Activated CD4-positive, alpha-beta T cell treated with anti-CD3 and anti-CD28 coated beads, Interleukin-10, Interleukin-2, amounts not matched to agents 100 ng/mL and 50 ng/mL, durations not matched to agents 16 hours and 8 hours (primary cell): ENCODE measurements around the gene EGR1.
A peak's percentile ranks its signal among the peaks of the same experiment; 100 is the strongest.

Source experiments
- DNase-seq: peaks from one replicate; pipeline ENCODE4 v3.0.0-alpha.2; 2020

Gene EGR1

GRCh38 chr5:138465261-138466124 is at the start of gene EGR1:
EGR1 (plus strand) TSS chr5:138465479; CDS start chr5:138465762, 283 bp downstream.
- DNase-seq, result peak; percentile 95

- DNase-seq, result no peak
Measured at GRCh38 chr5:138418444-138418843, 46.8 kb upstream of the EGR1 start.

GRCh38 chr5:138425079-138425478 is 40.2 kb upstream of the EGR1 start:
- no peak for DNase-seq

GRCh38 chr5:138435943-138436342 is 29.3 kb upstream of the EGR1 start:
- DNase-seq, result no peak

- DNase-seq, result no peak
Measured at GRCh38 chr5:138438003-138438723, 27.1 kb upstream of the EGR1 start.

- peak; percentile 61 for DNase-seq
Measured at GRCh38 chr5:138438724-138439476, 26.4 kb upstream of the EGR1 start, which contains the start of gene REEP2. REEP2 (plus strand) TSS chr5:138439057; CDS start chr5:138439209, 152 bp downstream.

GRCh38 chr5:138439477-138440158 is 25.7 kb upstream of the EGR1 start:
- DNase-seq, result no peak

- no peak for DNase-seq
Measured at GRCh38 chr5:138440159-138441073, 24.9 kb upstream of the EGR1 start.

GRCh38 chr5:138441221-138441620 is 24.1 kb upstream of the EGR1 start:
- no peak for DNase-seq

- DNase-seq, result no peak
Measured at GRCh38 chr5:138444078-138444773, 21.1 kb upstream of the EGR1 start.

- DNase-seq, result no peak
Measured at GRCh38 chr5:138444774-138445546, 20.3 kb upstream of the EGR1 start.

GRCh38 chr5:138445547-138446271 is 19.6 kb upstream of the EGR1 start:
- DNase-seq, result no peak

GRCh38 chr5:138448070-138448469 is 17.2 kb upstream of the EGR1 start:
- DNase-seq, result no peak

- DNase-seq, result no peak
Measured at GRCh38 chr5:138448481-138449398, 16.5 kb upstream of the EGR1 start.

GRCh38 chr5:138449501-138450239 is 15.6 kb upstream of the EGR1 start:
- DNase-seq, result peak; percentile 83

GRCh38 chr5:138450971-138451370 is 14.3 kb upstream of the EGR1 start:
- no peak for DNase-seq

- no peak for DNase-seq
Measured at GRCh38 chr5:138452720-138453119, 12.6 kb upstream of the EGR1 start.
